AG04449 (cell line): ENCODE measurements around the gene RAB31.

Source experiments
- CTCF ChIA-PET: fragments of 350-600 bp; formaldehyde crosslinking; extraction: SDS; loops from one replicate; lab custom pipeline; 2021; ENCODE audit warnings: antibody characterized with exemption; lab: Yijun Ruan, JAX
- POLR2A ChIA-PET: fragments of 400-600, 350-600 bp; formaldehyde crosslinking; extraction: SDS; loops from one replicate; lab custom pipeline; 2020; ENCODE audit warnings: antibody characterized with exemption, inconsistent platforms; lab: Yijun Ruan, JAX
- DNase-seq: peaks from one replicate; pipeline ENCODE4 v3.0.0-alpha.2; 2010; ENCODE audit warnings: low read depth, low spot score
- H3K4me3 ChIP-seq: 2 replicates; pipeline ENCODE4 v1.5.1; 2011; ENCODE audit warnings: low read depth, mild to moderate bottlenecking, control low read depth, low read length
- TF ChIP-seq, protein P1 (sequence below): IDR thresholded peaks from one replicate; pipeline ENCODE4 v1.5.1; 2011; ENCODE audit warnings: mild to moderate bottlenecking, moderate library complexity, low read length, control low read depth, inconsistent platforms; ENCODE audit not compliant: insufficient read depth; ENCODE audit errors: missing control alignments

RAB31 gene

DNA sequence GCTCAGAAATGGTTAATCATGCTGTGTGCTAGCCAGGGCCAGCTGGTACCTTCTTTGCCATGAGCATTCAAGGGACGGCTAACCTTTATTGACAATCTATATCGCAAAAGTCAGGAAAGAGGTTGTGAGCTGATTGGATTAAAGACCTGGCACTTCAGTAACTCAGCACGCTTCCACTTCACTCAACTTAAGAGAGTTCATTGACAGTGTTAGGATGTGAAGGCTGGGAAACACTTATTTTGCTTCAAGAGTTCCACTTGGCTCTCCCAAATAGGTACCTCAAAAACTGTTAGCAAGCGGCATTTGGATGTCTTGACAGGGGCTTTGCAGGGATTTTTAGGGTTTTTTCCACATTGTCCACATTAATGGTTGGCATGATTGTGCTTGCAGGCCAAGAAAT, 152.6 kb downstream of the RAB31 start:
- CTCF ChIA-PET: no interaction called here
- TF ChIP-seq, protein P1, sequence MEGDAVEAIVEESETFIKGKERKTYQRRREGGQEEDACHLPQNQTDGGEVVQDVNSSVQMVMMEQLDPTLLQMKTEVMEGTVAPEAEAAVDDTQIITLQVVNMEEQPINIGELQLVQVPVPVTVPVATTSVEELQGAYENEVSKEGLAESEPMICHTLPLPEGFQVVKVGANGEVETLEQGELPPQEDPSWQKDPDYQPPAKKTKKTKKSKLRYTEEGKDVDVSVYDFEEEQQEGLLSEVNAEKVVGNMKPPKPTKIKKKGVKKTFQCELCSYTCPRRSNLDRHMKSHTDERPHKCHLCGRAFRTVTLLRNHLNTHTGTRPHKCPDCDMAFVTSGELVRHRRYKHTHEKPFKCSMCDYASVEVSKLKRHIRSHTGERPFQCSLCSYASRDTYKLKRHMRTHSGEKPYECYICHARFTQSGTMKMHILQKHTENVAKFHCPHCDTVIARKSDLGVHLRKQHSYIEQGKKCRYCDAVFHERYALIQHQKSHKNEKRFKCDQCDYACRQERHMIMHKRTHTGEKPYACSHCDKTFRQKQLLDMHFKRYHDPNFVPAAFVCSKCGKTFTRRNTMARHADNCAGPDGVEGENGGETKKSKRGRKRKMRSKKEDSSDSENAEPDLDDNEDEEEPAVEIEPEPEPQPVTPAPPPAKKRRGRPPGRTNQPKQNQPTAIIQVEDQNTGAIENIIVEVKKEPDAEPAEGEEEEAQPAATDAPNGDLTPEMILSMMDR: no peak
- H3K4me3 ChIP-seq: no peak overlapping the region
- POLR2A ChIA-PET: interaction anchor here (0.6 kb wide), 1 partner anchor 126 kb away, joined by 3 read pairs; no protein-coding TSS in a partner anchor
- DNase-seq: no peak

DNA sequence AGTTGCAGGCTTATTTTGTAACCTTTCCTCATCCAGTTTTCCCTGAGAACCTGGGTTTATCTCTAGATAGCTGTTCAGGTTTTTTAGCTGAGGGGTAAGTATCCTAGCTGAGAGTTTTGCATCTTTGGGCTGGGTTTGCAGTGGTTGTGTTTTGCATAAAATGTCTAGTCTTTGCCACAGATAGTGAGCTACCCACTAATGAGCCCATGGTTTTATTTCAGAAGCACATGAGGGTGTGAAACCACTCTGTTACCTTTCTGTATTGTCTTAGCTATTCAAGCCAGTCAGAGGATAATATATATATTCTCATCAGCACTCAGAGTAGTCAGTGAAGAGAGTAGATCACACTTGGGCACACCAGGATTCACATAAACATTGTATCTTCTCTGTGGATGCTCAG, 153.1 kb downstream of the RAB31 start:
- ChIA-PET CTCF (no interaction called here), POLR2A (interaction anchor here (0.6 kb wide), 1 partner anchor 126 kb away, joined by 3 read pairs; no protein-coding TSS in a partner anchor)
- TF ChIP-seq, protein P1: no peak
- no peak overlapping the region for H3K4me3 ChIP-seq
- no peak for DNase-seq

DNA sequence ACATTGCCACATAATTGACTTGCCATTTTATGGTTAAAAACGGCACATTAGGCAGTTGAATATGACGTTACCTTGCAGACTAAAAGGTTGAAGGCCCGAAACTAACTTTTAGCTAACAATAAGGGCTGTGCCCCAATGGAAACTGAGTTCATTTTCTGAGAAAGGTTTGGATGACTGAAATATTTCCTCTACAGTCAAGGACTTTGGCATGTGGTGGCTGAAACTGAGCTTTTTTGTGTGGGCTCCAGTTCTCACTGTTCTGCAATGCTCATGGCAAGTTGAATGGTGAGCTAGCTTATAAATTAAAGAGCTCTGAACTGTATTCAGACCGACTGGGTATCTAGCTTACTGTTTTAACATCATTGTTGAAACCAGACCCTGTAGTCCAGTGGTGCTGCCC, 153.8 kb downstream of the RAB31 start:
- DNase-seq: no peak
- CTCF ChIA-PET: no interaction called here
- H3K4me3 ChIP-seq: no peak overlapping the region
- POLR2A ChIA-PET: no interaction called here
- TF ChIP-seq, protein P1: no peak

DNA sequence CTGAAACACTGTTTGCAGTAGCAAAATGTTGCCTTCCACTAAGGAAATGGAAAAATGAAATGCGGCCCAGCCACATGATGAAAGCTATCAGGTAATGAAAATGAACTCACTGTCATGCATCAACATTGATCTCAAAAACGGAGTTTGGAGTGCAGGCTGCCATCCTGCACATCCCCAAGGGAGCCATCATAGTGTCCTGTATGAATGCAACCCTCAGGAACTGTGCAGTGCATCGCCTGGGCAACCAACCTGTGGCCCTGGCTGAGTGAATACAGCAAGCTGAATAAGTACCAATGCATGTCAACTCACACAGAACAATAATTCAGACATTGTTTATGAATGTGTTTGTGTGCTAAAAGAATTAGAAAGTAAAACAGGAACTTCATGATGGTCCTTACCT, 154.6 kb downstream of the RAB31 start:
- DNase-seq: no peak
- ChIA-PET CTCF (no interaction called here), POLR2A (no interaction called here)
- H3K4me3 ChIP-seq: no peak overlapping the region
- TF ChIP-seq, protein P1: no peak

DNA sequence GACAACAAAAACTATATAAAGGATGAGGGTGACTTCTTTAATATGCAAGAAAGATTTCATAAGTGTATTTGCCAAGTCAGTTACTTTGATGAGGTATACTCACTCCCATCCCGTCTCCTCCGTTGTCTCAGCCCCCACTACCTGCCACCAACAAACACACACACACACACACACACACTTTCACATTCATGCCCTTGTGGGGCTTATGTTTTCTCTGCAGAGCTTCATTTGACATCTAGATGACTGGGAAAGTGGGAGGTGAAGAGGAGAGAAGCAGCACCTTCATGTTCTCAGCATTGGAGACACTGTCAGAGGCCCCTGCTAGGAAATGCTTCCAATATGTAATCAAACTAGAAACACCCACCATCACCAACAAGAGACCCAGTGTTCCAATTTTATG, 155.2 kb downstream of the RAB31 start:
- ChIA-PET POLR2A (interaction anchor here (0.6 kb wide), 1 partner anchor 164 kb away, joined by 3 read pairs; no protein-coding TSS in a partner anchor), CTCF (no interaction called here)
- H3K4me3 ChIP-seq: no peak overlapping the region
- TF ChIP-seq, protein P1: no peak
- no peak for DNase-seq

DNA sequence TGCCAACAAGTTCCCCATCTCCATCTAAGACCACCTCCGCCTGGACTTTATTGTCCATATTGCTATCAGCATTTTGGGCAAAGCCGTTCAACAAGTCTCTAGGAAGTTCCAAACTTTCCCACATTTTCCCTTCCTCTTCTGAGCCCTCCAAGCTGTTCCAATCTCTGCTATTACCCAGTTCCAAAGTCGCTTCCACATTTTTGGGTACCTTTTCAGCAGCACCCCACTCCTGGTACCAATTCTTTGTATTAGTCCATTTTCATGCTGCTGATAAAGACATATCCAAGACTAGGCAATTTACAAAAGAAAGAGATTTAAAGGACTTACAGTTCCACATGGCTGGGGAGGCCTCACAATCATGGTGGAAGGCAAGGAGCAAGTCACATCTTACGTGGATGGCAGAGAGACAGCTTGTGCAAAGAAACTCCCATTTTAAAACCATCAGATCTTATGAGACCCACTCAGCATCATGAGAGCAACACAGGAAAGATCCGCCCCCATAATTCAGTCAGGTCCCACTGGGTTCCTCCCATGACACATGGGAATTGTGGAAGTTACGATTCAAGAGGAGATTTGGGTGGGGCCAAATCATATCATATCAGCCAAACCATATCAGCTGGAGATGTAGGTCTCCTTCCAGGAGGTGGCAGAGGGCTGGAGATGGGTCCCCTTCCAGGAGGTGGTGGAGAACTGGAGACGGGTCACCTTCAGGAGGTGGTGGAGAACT, 157.8 kb downstream of the RAB31 start:
- ChIA-PET POLR2A (interaction anchor here (1.0 kb wide), 1 partner anchor 11 kb away, joined by 3 read pairs; no protein-coding TSS in a partner anchor), CTCF (no interaction called here)
- no peak for DNase-seq
- TF ChIP-seq, protein P1: no peak
- no peak overlapping the region for H3K4me3 ChIP-seq
